Colonic mucosa (tissue), 4 donors: ENCODE data around the gene SLC25A42. TPM values are rescaled to one million over a fixed set of nuclear protein-coding genes. Genes with fewer than 3 reads are reported as not detected.
"Not testable (repeated sequence)": the region's sequence is repeated elsewhere in the genome, so short reads cannot be mapped to it uniquely, and the experiment has no call there.

Source experiments
- DNase-seq: peaks from one replicate; pipeline ENCODE4 v3.0.0-alpha.2; 2020
- H3K27ac ChIP-seq: fragments of 200-600 bp; one replicate; pipeline ENCODE4 v1.8.0; 2021
- H3K27me3 ChIP-seq: fragments of 200-600 bp; one replicate; pipeline ENCODE4 v1.8.0; 2021
- H3K36me3 ChIP-seq: fragments of 200-600 bp; one replicate; pipeline ENCODE4 v1.8.0; 2021
- H3K4me1 ChIP-seq: fragments of 200-600 bp; one replicate; pipeline ENCODE4 v1.8.0; 2021; ENCODE audit warnings: mild to moderate bottlenecking
- H3K4me3 ChIP-seq: fragments of 200-600 bp; one replicate; pipeline ENCODE4 v1.8.0; 2021
- H3K9ac ChIP-seq, 2 donors: one replicate each; pipeline ENCODE4 v1.7.0; 2013; ENCODE audit warnings: control low read depth in 2 of 2, low read depth in 2 of 2, low read length in 2 of 2
- H3K9me3 ChIP-seq: fragments of 200-600 bp; one replicate; pipeline ENCODE4 v1.8.0; 2021
- intact Hi-C: fragments of 100-400 bp; cut with DNase I; formaldehyde crosslinking; loops from one replicate; pipeline ENCODE4 v1.14.1; 2022
- total RNA-seq, 2 donors: library from RNA; stranded (reverse); fragmentation: NEBNext Ultra II Directional in 1 of 2; extraction: Animal tissue kit (Norgen Biotek cat#: 25700) in 1 of 2; gene quantifications; one replicate each; pipeline ENCODE4 v1.2.1, GENCODE V29; 2021
- TF ChIP-seq, protein P1 (sequence below): fragments of 200-600 bp; IDR thresholded peaks from one replicate; pipeline ENCODE4 v1.8.0; 2022; ENCODE audit warnings: antibody characterized with exemption, mild to moderate bottlenecking
- donor health status: healthy.
- donor health status: DM: no; HTN: no; CAD: no.
- donor health status: DM: no; HTN: no; CAD: no.

Gene SLC25A42
- total RNA-seq, 2 donors from 2014 or later: 3.7 to 7.9 TPM

DNA sequence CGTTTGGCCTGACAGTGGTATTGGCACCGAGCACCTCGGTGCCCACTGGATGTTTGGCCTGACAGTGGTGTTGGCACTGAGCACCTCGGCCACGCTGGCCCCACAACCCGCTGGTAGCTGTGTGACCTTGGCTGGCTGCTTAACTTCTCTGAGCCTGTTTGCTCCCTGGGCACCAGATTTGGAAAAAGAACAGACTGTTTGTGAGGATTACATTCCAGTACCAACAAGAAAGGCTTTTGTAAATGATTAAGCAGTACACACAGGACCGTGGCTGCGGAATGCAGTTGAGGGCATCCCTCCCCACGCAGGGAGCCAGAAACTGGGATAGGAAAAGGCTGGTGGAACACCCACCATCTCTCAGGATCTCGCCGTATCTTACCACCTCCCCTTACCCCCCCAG lies 31.9 kb downstream of the SLC25A42 start:
- Histone ChIP-seq H3K4me3 (no peak overlapping the region), H3K27ac (no peak overlapping the region), H3K27me3 (no peaks in the 10 kb centered on the region), H3K9ac (no peak overlapping the region), H3K36me3 (no peaks in the 10 kb centered on the region), H3K9me3 (no peaks in the 10 kb centered on the region), H3K4me1 (no peaks in the 10 kb centered on the region)
- DNase-seq: no peak
- intact Hi-C loops: no loop called here
- TF ChIP-seq, protein P1, sequence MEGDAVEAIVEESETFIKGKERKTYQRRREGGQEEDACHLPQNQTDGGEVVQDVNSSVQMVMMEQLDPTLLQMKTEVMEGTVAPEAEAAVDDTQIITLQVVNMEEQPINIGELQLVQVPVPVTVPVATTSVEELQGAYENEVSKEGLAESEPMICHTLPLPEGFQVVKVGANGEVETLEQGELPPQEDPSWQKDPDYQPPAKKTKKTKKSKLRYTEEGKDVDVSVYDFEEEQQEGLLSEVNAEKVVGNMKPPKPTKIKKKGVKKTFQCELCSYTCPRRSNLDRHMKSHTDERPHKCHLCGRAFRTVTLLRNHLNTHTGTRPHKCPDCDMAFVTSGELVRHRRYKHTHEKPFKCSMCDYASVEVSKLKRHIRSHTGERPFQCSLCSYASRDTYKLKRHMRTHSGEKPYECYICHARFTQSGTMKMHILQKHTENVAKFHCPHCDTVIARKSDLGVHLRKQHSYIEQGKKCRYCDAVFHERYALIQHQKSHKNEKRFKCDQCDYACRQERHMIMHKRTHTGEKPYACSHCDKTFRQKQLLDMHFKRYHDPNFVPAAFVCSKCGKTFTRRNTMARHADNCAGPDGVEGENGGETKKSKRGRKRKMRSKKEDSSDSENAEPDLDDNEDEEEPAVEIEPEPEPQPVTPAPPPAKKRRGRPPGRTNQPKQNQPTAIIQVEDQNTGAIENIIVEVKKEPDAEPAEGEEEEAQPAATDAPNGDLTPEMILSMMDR: no peak

GRCh38 chr19:19096641-19097627 lies 33.1 kb downstream of the SLC25A42 start:
- Histone ChIP-seq H3K4me3 (no peak overlapping the region), H3K27ac (no peak overlapping the region), H3K27me3 (no peaks in the 10 kb centered on the region), H3K9me3 (no peaks in the 10 kb centered on the region), H3K4me1 (no peaks in the 10 kb centered on the region), H3K36me3 (no peaks in the 10 kb centered on the region), H3K9ac (no peak overlapping the region)
- TF ChIP-seq, protein P1: no peak
- intact Hi-C loops: no loop called here
- peak; percentile 50 for DNase-seq

DNA sequence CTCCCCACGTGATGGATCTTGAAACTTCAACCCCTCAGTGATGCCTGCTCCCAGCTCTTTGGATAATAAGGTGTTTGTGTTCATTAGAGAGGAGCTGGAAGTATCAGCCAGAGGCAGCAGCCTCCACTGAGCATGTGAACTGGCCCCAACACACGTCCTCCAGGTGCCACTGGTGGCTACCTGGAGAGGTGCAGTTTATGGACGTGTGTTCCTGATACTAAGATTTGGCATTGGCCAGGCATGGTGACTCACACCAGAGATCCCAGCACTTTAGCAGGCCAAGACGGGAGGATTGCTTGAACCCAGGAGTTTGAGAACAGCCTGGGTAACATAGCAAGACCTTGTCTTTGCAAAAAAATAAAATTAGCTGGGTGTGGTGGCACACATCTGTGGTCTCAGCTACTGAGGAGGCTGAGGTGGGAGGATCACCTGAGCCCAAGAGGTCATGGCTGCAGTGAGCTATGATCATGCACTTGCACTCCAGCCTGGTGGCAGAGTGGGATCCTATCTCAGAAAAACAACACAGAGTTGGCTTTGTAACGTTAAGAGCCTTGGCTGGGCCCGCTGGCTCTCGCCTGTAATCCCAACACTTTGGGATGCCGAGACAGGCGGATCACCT lies 34.4 kb downstream of the SLC25A42 start:
- TF ChIP-seq, protein P1: no peak
- H3K4me1 ChIP-seq: no peaks in the 10 kb centered on the region
- H3K27me3 ChIP-seq: no peaks in the 10 kb centered on the region
- no peak overlapping the region for H3K9ac ChIP-seq
- no peaks in the 10 kb centered on the region for H3K9me3 ChIP-seq
- intact Hi-C loops: no loop called here
- no peak overlapping the region for H3K27ac ChIP-seq
- DNase-seq: no peak
- H3K4me3 ChIP-seq: no peak overlapping the region
- no peaks in the 10 kb centered on the region for H3K36me3 ChIP-seq

- no peaks in the 10 kb centered on the region for H3K36me3 ChIP-seq
- H3K4me1 ChIP-seq: no peaks in the 10 kb centered on the region
- no peak overlapping the region for H3K9ac ChIP-seq
- DNase-seq: no peak
- H3K27me3 ChIP-seq: no peaks in the 10 kb centered on the region
- H3K4me3 ChIP-seq: no peak overlapping the region
- TF ChIP-seq, protein P1: no peak
- H3K9me3 ChIP-seq: no peaks in the 10 kb centered on the region
- intact Hi-C loops: no loop called here
- H3K27ac ChIP-seq: no peak overlapping the region
Measured at GRCh38 chr19:19098703-19099632, 35.2 kb downstream of the SLC25A42 start.

DNA sequence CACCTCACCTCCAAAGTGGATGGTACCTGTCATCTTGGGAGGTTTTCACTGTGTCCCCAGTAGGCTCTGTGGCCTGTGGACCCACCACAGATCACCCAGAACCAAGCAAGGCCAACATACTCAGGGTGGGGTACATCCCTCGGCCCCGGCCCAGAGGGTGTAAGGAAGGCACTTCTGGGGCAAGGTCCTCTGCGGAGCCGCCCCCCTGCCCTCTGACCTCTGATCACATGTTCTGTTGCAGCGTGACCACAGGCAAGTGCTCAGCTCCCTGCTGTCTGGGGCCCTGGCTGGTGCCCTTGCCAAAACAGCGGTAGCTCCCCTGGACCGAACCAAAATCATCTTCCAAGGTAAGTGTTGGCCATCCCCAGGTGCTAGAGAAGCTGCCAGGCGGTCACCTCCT lies 37.7 kb downstream of the SLC25A42 start:
- Histone ChIP-seq H3K27me3 (no peaks in the 10 kb centered on the region), H3K4me1 (no peaks in the 10 kb centered on the region), H3K36me3 (no peaks in the 10 kb centered on the region), H3K27ac (no peak overlapping the region), H3K4me3 (no peak overlapping the region), H3K9me3 (no peaks in the 10 kb centered on the region), H3K9ac (no peak overlapping the region)
- TF ChIP-seq, protein P1: no peak
- no peak for DNase-seq
- intact Hi-C loops: no loop called here

- H3K36me3 ChIP-seq, DNase-seq, intact Hi-C loops, H3K4me1 ChIP-seq, H3K9me3 ChIP-seq, H3K27ac ChIP-seq, H3K9ac ChIP-seq, H3K27me3 ChIP-seq, H3K4me3 ChIP-seq: not testable (repeated sequence)
Measured at GRCh38 chr19:19102566-19102965, 38.8 kb downstream of the SLC25A42 start.
